Karpas-422 (cell line): ENCODE data around the gene ZNF782. TPM values are rescaled to one million over a fixed set of nuclear protein-coding genes. Genes with fewer than 3 reads are reported as not detected.
"Not testable (repeated sequence)": the region's sequence is repeated elsewhere in the genome, so short reads cannot be mapped to it uniquely, and the experiment has no call there.

ENCODE experiments used
- DNase-seq: peaks from one replicate; pipeline ENCODE4 v3.0.0-alpha.2; 2015
- H2AFZ ChIP-seq: fragments of 200-600 bp; sonication (generic); 2 replicates; pipeline ENCODE4 v1.6.1; 2014; ENCODE audit warnings: antibody characterized with exemption, low read length, mixed read lengths
- H3K27ac ChIP-seq: fragments of 200-600 bp; sonication (generic); 2 replicates; pipeline ENCODE4 v1.5.1; 2014; ENCODE audit warnings: mild to moderate bottlenecking, low read length, moderate library complexity
- H3K27me3 ChIP-seq: fragments of 200-600 bp; sonication (generic); 2 replicates; pipeline ENCODE4 v1.6.1; 2014; ENCODE audit warnings: low read length, mixed read lengths
- H3K36me3 ChIP-seq: fragments of 200-600 bp; sonication (generic); 2 replicates; pipeline ENCODE4 v1.6.1; 2014; ENCODE audit warnings: low read length, mixed read lengths; ENCODE audit not compliant: insufficient read depth
- H3K4me1 ChIP-seq: fragments of 200-600 bp; sonication (generic); 2 replicates; pipeline ENCODE4 v1.6.1; 2014; ENCODE audit warnings: mild to moderate bottlenecking, low read length, mixed read lengths
- H3K4me2 ChIP-seq: fragments of 200-600 bp; sonication (generic); 2 replicates; pipeline ENCODE4 v1.6.1; 2014; ENCODE audit warnings: low read length, low read depth, mild to moderate bottlenecking; ENCODE audit not compliant: poor library complexity, severe bottlenecking
- H3K4me3 ChIP-seq: fragments of 200-600 bp; sonication (generic); 2 replicates; pipeline ENCODE4 v1.5.1; 2014; ENCODE audit warnings: mild to moderate bottlenecking, antibody characterized with exemption, low read length, mixed read lengths
- H3K79me2 ChIP-seq: fragments of 200-600 bp; sonication (generic); 2 replicates; pipeline ENCODE4 v1.6.1; 2014; ENCODE audit warnings: mild to moderate bottlenecking, low read length, mixed read lengths
- H3K9ac ChIP-seq: fragments of 200-600 bp; sonication (generic); 2 replicates; pipeline ENCODE4 v1.6.0; 2014; ENCODE audit warnings: low read length
- H3K9me2 ChIP-seq: fragments of 200-600 bp; sonication (generic), shearing (Covaris generic); replicated peaks from 2 replicates; pipeline ENCODE4 v1.6.0; 2014; ENCODE audit warnings: mild to moderate bottlenecking, low read length, moderate library complexity; ENCODE audit not compliant: insufficient read depth
- H3K9me3 ChIP-seq: fragments of 300-700, 200-600 bp; sonication (generic); 2 replicates; pipeline ENCODE4 v1.6.1; 2014; ENCODE audit warnings: low read length, mixed read lengths
- H4K20me1 ChIP-seq: fragments of 200-600 bp; sonication (generic); 2 replicates; pipeline ENCODE4 v1.6.1; 2014; ENCODE audit warnings: mild to moderate bottlenecking, antibody characterized with exemption, low read length, low read depth; ENCODE audit not compliant: insufficient read depth
- total RNA-seq: library from RNA; depleted of rRNA; stranded (reverse); fragments of >200 nt; shearing (Covaris generic); gene quantifications from 2 replicates; pipeline ENCODE4 v1.2.3, GENCODE V29; 2014; ENCODE audit warnings: low replicate concordance

The ZNF782 gene
- total RNA-seq, 1 experiment from 2014 or later, result 8.9 TPM

GRCh38 chr9:96875461-96876142 lies 21.3 kb upstream of the ZNF782 start:
- Histone ChIP-seq H3K9me3 (no peaks in the 10 kb centered on the region), H3K79me2 (no peaks in the 10 kb centered on the region), H3K9me2 (no peaks in the 10 kb centered on the region), H2AFZ (no peak overlapping the region; the same call in 1 of the 2 replicates), H3K36me3 (no peaks in the 10 kb centered on the region), H3K27me3 (no peaks in the 10 kb centered on the region), H3K9ac (peak overlapping the region; percentile 54), H3K4me1 (peaks cover 36% of the 10 kb centered on the region), H3K4me3 (peak overlapping the region; percentile 59), H4K20me1 (no peaks in the 10 kb centered on the region), H3K27ac (no peak overlapping the region), H3K4me2 (peak overlapping the region; percentile 73)
- peak; percentile 79 for DNase-seq

GRCh38 chr9:96874947-96875460 lies 20.7 kb upstream of the ZNF782 start:
- H3K9me2 ChIP-seq, result no peaks in the 10 kb centered on the region
- H3K36me3 ChIP-seq, result no peaks in the 10 kb centered on the region
- no peaks in the 10 kb centered on the region for H4K20me1 ChIP-seq
- H3K4me3 ChIP-seq, result peak overlapping the region; percentile 59; the same call in 1 of the 2 replicates
- H3K9me3 ChIP-seq, result no peaks in the 10 kb centered on the region
- H3K27ac ChIP-seq, result no peak overlapping the region
- peaks cover 36% of the 10 kb centered on the region for H3K4me1 ChIP-seq
- H3K9ac ChIP-seq, result peak overlapping the region; percentile 54; the same call in 1 of the 2 replicates
- H3K79me2 ChIP-seq, result no peaks in the 10 kb centered on the region
- H3K4me2 ChIP-seq, result peak overlapping the region; percentile 73
- H3K27me3 ChIP-seq, result no peaks in the 10 kb centered on the region
- DNase-seq, result no peak
- no peak overlapping the region; the same call in 1 of the 2 replicates for H2AFZ ChIP-seq

- H3K4me2 ChIP-seq, result no peak overlapping the region
- H2AFZ ChIP-seq, result no peak overlapping the region
- no peaks in the 10 kb centered on the region for H3K79me2 ChIP-seq
Observed at GRCh38 chr9:96874201-96874785, 20.0 kb upstream of the ZNF782 start.

GRCh38 chr9:96871176-96871575 lies 16.9 kb upstream of the ZNF782 start:
- Histone ChIP-seq H3K27ac (no peak overlapping the region), H3K9ac (no peak overlapping the region), H3K79me2 (no peaks in the 10 kb centered on the region), H4K20me1 (no peaks in the 10 kb centered on the region), H3K27me3 (no peaks in the 10 kb centered on the region), H3K9me3 (no peaks in the 10 kb centered on the region), H3K36me3 (no peaks in the 10 kb centered on the region), H3K4me3 (no peak overlapping the region), H3K4me2 (no peak overlapping the region), H3K9me2 (no peaks in the 10 kb centered on the region), H2AFZ (no peak overlapping the region), H3K4me1 (peaks cover 33% of the 10 kb centered on the region)
- DNase-seq, result no peak

More at GRCh38 chr9:96874201-96874785, 20.0 kb upstream of the ZNF782 start:
- no peak overlapping the region for H3K27ac ChIP-seq
- peaks cover 36% of the 10 kb centered on the region for H3K4me1 ChIP-seq
- no peaks in the 10 kb centered on the region for H3K27me3 ChIP-seq
- no peak for DNase-seq
- no peaks in the 10 kb centered on the region for H3K9me3 ChIP-seq
- H3K4me3 ChIP-seq, result no peak overlapping the region
- no peak overlapping the region for H3K9ac ChIP-seq
- no peaks in the 10 kb centered on the region for H4K20me1 ChIP-seq
- no peaks in the 10 kb centered on the region for H3K9me2 ChIP-seq
- H3K36me3 ChIP-seq, result no peaks in the 10 kb centered on the region

- no peak overlapping the region for H3K4me2 ChIP-seq
- H3K79me2 ChIP-seq, result no peaks in the 10 kb centered on the region
- no peak overlapping the region for H3K9ac ChIP-seq
- no peaks in the 10 kb centered on the region for H3K9me3 ChIP-seq
- no peaks in the 10 kb centered on the region for H3K9me2 ChIP-seq
- peaks cover 12% of the 10 kb centered on the region for H3K4me1 ChIP-seq
- H3K27ac ChIP-seq, result no peak overlapping the region
- H3K4me3 ChIP-seq, result no peak overlapping the region
- no peaks in the 10 kb centered on the region for H4K20me1 ChIP-seq
- H2AFZ ChIP-seq, result no peak overlapping the region
- H3K27me3 ChIP-seq, result no peaks in the 10 kb centered on the region
- no peak for DNase-seq
- H3K36me3 ChIP-seq, result no peaks in the 10 kb centered on the region
Observed at GRCh38 chr9:96868709-96869108, 14.4 kb upstream of the ZNF782 start.

GRCh38 chr9:96867079-96867804 lies 12.9 kb upstream of the ZNF782 start:
- H3K9me3 ChIP-seq, result no peaks in the 10 kb centered on the region
- no peaks in the 10 kb centered on the region for H3K4me1 ChIP-seq
- H4K20me1 ChIP-seq, result no peaks in the 10 kb centered on the region
- no peaks in the 10 kb centered on the region for H3K27me3 ChIP-seq
- no peak for DNase-seq
- H3K4me2 ChIP-seq, result no peak overlapping the region
- H3K36me3 ChIP-seq, result no peaks in the 10 kb centered on the region
- H3K27ac ChIP-seq, result no peak overlapping the region
- no peaks in the 10 kb centered on the region for H3K9me2 ChIP-seq
- no peaks in the 10 kb centered on the region for H3K79me2 ChIP-seq
- no peak overlapping the region for H3K4me3 ChIP-seq
- no peak overlapping the region for H3K9ac ChIP-seq
- H2AFZ ChIP-seq, result no peak overlapping the region

GRCh38 chr9:96865240-96865639 lies 10.9 kb upstream of the ZNF782 start:
- not testable (repeated sequence) for H3K9me3 ChIP-seq, DNase-seq, H3K27ac ChIP-seq, H3K79me2 ChIP-seq, H3K9ac ChIP-seq, H3K36me3 ChIP-seq, H3K27me3 ChIP-seq, H3K9me2 ChIP-seq, H3K4me1 ChIP-seq, H3K4me3 ChIP-seq, H3K4me2 ChIP-seq, H4K20me1 ChIP-seq, H2AFZ ChIP-seq
